NCI-H2107 treated with DMSO at 0.1 percent for 48 hours (cell line): ENCODE results near the gene PTPN4.
"Not testable (repeated sequence)": the region's sequence is repeated elsewhere in the genome, so short reads cannot be mapped to it uniquely, and the experiment has no call there.

Experiments
- DNase-seq: peaks from one replicate; lab custom pipeline; 2025; ENCODE audit not compliant: unreplicated experiment; lab: John Stamatoyannopoulos, UW

PTPN4 gene

DNA sequence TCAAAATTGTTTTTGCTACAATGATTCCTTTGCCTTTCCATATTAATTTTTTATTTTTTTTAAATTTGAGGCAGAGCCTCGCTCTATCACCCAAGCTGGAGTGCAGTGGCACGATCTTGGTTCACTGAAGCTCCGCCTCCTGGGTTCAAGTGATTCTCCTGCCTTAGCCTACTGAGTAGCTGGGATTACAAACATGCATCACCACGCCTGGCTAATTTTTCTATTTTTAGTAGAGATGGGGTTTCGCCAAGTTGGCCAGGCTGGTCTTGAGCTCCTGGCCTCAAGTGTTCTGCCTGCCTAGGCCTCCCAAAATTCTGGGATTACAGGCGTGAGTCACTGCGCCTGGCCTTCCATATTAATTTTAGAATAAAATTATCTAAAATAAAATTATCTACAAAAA lies 41.3 kb downstream of the PTPN4 start:
- DNase-seq: no peak

DNA sequence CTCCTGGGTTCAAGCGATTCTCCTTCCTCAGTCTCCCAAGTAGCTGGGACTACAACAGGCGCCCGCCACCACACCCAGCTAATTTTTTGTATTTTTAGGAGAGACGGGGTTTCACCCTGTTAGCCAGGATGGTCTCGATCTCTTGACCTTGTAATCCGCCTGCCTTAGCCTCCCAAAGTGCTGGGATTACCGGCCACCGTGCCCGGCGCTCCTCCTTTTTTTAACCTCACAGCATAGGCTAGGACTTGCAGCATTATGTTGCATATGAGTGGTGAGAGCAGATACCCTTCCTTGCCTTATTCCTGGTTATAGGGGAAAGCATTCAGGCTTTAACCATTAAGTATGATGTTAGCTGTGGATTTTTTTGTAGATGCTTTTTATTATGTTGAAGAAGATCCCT lies 42.3 kb downstream of the PTPN4 start:
- DNase-seq: not testable (repeated sequence)

DNA sequence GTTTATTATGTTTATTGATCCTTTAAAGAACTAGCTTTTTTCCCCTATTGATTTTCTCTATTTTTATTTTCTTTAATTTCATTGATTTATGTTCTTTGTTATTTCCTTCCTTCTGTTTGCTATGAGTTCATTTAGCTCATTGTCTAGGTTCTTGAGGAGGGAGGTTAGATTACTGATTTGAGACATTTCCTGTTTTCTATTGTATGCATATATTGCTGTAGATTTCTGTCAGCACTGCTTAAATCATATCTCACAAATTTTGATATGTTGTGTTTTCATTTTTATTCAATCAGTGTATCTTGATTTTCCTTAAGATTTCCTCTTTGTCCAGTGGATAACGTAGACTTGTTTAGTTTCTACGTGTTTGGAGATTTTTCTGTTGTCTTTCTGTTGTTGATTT lies 43.4 kb downstream of the PTPN4 start:
- no peak for DNase-seq

DNA sequence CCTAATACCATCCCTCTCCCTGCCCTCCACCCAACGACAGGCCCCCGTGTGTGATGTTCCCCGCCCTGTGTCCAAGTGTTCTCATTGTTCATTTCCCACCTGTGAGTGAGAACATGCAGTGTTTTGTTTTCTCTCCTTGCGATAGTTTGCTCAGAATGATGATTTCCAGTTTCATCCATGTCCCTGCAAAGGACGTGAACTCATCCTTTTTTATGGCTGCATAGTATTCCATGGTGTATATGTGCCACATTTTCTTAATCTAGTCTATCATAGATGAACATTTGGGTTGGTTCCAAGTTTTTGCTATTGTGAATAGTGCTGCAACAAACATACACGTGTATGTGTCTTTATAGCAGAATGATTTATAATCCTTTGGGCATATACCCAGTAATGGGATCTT lies 44.7 kb downstream of the PTPN4 start:
- not testable (repeated sequence) for DNase-seq

DNA sequence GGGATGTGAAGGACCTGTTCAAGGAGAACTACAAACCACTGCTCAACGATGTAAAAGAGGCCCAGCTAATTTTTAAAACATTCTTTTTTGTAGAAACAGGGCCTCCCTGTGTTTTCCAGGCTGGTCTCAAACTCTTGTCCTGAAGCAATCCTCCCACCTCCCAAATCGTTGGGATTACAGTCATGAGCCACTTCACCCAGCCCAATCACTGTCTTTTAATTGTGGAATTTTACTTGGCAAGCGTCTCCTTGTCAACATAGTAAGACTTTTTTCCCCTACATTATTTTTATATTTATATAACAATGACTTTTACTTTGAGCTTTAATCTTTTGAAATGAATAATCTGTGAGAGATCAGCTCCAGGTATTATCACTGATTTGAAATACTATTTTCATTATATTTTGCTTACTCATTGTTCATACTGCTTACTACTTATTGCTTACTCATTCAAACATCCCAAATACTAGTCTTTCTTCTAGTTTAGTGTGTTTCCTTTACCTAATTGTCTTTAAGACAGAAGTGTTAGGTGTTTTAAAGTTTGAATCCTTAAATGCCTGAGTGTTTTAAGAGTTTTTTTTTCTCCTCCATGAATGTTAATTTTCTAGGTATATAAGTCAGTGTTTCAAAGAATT lies 48.9 kb downstream of the PTPN4 start:
- DNase-seq: no peak

DNA sequence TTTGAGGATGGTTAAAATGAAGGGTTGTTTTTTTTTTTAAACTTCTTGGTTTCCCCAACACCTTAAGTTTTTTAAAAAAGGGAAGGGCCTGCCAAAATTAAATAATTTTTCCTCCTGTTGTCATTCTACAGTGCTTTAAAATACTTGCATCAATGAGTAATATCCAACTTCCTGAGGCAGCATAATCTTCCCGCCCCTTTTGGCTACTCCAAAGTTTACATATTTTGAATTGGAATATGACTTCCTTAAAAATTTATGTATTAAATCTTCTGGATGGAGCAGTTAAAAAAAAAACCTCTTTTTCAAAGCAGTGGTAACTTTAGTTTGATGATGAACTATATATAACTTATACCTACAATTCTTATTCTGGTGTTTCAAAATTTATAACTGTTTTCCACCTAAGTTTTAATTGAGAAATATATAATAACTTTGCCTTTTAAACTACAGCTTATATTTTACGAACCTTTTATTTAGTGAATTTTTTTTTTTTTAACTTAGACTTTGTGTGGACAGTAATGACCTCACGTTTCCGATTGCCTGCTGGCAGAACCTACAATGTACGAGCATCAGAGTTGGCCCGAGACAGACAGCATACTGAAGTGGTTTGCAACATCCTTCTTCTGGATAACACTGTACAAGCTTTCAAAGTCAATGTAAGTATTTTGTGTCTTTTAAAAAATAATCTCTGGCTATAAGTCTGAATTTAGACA lies 49.8 kb downstream of the PTPN4 start:
- no peak for DNase-seq

DNA sequence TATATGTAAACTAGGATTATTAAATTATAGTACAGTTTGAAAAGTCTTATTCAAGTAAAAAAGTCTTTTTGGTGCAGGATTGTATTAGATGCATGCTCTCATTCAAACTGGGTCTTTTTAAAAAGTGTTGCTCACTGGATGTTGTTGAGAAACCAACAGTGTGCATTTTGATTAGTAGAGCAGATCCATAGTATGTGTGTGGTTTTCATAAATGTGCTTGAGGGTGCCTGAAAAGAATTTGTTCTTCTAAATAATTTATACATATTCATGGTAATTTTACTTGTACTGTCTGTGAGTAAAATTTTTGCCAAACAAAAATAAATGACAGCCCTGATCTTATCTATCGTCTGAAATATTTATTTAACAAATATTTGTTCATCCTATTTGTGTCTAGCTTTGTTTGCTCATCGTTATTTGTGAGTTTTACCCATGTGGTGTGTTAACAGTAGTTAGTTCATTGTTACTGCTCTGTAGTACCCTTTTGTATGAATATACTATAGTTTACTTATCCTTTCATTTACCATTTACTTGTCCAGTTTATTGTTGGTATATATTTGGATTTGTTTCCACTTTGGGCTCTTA lies 50.4 kb downstream of the PTPN4 start:
- no peak for DNase-seq

DNA sequence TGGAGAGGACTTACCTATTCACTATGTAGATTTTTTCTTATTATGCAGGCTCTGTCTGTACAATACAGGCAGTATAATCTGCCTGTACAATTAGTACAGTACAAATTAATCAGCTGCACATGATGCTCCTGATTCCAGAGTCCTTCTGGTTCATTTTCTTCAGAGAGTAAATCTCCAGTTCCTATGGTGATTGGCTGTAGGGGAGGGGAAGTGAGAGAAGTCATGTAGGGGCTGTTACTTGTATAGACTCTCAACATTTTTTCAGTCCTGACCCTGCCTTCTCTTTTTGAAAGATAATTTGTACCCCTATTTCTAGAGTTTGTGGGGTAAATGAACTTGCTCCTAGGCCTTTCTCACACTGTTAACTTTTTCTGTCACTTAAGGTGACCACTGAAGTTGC lies 54.5 kb downstream of the PTPN4 start:
- no peak for DNase-seq

DNA sequence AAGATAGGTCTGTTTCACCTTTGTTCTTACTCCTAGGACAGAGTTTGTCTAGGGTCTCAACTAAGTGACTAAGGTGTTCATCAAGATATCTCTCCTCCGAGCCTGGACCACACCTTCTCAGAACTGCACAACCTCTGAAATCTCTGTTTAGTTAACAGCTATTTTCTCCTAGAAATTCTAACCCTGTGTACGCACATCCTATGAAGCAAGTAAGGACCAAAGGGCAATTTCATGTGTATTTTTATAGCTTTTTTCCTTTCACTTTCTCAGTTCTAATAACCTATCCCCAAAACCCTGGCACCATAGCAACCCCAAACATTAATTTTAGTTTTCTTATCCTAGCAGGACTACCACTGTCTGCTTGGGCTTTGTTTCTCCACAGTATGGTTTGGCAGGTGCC lies 59.1 kb downstream of the PTPN4 start:
- DNase-seq: no peak

DNA sequence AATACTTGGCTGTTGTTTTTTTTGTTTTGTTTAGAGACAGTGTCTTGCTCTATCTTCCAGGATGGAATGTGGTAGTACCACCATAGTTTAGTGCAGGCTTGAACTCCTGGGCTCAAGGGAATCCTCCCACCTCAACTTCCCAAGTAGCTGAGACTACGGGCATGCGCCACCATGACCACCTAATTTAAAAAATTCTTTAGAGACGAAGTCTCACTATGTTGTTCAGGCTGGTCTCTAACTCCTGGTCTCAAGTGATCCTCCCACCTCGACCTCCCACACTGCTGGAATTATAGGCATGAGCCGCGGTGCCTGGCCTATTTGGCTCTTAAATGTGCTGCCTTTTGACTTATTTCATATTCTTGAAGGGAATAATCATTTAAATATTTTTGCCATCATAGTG lies 60.1 kb downstream of the PTPN4 start:
- DNase-seq: no peak

DNA sequence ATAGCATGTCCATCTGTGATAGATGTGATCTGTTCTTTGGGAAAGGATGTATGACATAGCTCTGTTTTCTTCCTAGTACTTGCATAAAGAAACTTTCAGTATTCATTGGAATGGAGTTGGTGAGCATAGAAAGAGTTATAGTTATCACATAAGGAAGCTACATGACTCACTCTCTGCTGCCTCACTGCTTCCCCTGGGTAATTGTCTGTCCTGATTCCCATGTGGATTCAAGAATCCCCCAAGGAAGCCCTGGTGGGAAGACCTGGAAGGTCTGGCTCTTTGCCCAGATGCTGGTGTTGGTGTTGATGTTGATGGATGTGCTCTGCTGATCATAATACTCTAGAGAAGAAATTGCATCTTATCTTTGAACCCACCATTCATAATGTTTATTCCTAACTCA lies 60.6 kb downstream of the PTPN4 start:
- DNase-seq: no peak

DNA sequence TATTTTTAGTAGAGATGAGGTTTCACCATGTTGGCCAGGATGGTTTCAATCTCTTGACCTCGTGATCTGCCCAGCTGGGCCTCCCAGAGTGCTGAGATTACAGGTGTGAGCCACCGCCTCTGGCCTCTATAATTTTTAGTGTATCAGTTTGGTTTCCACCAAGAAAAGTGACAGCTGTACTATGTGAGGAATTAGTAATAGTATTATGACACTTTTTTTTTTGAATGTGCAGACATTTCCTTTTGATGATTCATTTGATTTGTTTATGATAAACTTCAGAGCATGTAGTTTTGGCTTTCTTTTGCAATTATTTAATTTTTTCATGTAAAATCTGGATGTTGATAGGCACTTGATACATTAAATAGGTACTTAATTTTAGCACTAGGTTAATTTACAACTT lies 61.5 kb downstream of the PTPN4 start:
- no peak for DNase-seq

DNA sequence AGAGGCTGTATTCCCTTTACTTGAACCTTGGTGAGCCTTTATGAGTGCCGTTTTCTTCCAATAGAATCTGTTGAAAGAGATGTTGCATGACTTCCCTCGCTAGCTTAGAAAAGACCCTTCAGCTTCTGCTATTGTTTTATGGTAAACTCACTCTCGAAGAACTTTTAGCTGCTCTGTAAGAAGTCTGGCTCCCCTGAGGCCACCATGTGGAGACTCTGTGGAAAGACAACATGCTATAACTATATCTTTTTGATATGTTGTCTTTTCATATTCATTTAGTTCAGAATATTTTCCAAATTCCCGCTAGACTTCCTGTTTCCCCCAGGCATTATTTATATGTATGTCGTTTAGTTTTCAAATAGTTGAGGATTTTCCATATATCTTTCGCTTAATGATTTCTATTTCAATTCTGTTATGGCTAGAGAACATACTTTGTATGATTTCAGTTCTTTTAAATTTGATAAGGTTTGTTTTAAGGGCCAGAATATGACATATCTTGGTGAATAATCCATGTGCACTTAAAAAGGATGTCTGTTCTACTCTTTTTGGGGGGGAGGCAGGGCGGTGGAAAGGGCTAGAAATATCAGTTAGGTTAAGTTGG lies 64.1 kb downstream of the PTPN4 start:
- no peak for DNase-seq

DNA sequence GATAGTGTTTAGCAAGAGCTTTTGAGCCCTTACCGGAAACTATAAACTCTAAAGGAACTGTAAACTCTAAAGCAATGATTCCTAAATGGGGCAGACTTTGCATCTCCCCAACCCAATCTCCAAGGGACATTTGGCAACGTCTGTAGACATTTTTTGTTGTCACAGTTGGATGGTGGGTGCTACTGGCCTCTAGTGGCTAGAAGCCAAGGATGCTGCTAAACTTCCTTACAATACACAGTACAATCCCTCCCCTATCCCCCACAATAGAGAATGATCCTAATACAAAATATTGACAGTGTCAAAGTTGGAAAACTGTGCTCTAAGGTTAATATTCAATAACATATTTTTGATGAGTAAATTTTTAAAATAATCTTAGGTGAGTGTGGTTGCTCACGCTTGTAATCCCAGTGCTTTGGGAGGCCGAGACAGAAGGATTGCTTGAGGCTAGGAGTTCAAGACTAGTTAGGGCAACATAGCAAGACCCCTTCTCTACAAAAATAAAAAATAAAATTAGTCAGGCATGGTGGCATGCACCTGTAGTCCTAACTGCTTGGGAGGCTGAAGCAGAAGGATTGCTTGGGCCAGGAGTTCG lies 66.7 kb downstream of the PTPN4 start:
- DNase-seq: no peak

DNA sequence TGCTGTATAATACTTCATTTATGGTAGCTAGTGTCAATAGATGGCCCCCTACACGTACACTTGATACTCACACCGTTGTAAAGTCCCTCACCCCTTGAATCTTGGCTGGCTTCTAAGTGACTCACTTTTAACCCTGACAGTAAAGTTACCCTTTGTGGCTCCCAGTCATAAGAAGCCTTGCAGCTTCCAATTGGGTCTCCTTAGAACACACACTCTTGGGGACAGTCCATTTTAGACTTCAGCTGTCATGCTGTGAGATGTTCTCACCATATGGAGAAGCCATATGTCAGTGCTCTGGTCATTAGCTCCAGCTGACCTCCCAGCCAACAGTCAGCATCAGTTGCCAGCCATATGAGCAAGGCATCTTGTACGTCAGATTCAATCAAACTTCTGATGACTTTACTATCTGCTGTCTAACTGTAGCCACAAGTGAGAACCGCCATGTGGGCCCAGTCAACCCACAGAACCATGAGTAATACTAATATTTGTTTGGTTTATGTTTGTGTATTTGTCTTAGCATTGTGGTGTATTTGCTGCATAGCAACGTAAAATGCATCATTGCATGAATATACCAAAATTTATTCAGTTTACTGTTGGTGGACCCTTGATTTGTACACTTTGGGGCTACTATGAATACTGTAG lies 68.3 kb downstream of the PTPN4 start:
- no peak for DNase-seq

DNA sequence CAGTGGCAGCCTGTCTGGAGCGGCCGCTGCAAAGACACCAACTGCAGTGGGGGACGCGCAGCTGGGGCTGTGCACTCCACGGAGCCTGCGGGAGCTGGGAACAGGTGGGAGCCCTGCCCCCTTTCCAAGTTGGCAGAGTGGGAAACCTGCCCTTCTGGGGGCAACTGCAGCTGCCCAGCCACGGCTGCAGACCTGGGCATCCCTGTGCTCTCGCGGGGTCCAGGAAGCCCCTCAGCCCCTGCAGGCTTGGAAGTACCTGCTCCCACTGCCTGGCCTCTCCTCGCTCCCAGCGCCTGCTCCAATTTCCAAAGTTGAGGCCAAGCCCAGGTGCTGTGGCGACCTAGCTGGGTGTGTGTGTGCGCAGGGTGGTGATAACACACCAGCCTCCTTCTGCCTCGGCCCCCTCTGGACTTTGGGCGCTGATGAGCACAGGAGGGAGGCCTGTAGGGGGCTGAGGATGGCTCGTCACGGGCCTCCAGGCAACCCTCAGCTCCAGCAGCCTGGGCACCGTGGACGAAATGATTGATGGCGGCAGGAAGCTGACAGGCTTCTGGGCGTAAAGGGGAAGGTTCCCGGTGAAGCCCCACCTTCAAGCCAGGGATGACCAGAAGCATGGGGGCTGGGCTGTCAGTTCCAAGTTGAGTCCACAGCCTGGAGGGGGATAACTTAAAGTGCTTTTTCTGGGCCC lies 76.9 kb downstream of the PTPN4 start:
- no peak for DNase-seq

DNA sequence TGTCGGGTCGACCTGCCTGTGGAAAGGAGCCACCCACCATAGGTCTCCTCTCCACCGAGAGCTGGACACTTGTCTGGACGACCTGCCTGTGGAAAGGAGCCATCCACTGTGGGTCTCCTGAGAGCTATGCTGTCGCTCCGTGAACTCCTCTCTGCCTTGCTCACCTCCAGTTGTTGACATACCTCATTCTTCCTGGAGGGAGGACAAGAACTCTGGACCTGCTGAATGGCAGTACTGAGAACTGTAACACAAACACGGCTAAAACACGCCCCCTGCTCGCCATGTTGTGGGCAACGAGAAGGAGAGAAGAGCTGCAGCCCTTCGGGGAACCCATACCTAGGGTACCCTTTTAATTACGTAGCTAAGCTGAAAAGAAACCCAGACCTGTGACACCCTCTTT lies 77.6 kb downstream of the PTPN4 start:
- DNase-seq: no peak

DNA sequence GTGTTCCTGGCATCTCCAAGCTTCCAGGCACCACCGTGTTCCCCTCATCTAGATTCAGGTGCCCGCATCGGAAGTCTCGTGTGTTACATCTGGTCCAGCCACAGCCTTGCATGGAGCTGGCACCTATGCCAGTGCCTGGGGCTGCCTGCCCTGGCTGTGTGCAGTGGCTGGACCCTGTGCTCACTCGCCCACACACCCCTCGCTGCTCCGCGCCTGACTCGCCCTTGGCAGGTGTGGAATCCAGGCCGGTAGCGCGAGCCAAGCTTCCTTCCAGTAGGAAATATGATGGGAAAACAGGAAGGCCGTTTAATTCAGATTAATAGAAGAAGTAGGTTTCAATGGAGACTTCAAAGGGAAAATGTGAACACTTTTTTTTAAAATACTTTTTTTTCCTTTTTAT lies 78.0 kb downstream of the PTPN4 start:
- DNase-seq: no peak

DNA sequence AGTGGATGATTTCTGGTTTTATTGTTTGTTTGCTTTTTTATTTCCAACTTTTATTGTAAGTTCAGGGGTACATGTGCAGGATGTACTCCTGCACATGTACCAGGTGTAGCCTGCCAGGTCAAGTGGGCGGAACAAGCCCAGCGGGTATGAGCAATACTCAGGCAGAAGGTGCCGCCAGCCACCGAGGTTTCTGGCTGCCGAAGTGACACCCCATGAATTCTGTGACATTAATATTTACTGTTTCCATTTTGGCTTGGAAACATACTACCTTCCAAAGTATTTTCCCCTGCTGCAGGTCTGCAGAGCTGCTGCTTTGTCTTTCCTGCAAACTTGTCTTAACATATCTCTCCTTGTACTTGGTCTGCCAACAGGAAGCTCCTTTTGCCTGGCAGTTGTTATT lies 78.5 kb downstream of the PTPN4 start:
- DNase-seq: no peak

DNA sequence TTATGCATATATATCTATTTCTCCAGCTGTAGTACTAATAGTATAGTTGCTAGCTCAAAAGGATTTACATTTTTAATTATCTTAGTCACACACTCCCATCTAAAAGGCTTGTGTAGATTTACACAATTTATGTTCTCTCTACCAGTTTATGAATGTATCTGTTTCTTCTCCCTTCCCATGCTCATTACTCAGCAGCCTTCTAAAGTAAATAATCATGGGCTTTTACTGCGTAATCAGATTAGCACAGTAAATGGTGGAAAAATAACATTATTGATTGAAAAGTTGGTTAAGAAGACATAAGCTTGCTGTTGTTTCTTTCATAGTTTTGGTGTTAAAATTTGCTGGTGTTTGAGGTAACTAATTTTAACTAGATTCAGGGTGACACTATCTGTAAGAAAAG lies 81.8 kb downstream of the PTPN4 start:
- DNase-seq: no peak

DNA sequence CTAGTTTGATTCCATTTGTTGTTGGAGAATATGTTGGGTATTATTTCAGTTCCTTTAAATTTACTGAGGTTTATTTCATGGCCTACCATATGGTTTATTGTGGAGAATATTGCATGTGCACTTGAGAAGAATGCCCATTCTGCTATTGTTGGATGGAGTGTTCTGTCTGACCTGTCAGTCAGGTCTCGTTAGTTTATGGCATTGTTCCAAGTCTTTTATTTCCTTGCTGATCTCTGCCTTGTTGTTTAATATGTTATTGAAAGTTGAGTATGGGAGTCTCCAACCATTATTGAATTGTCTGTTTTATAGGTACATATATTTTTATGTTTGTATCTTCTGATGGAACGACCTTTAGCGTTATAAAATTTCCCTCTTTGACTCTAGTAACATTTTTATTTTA lies 86.3 kb downstream of the PTPN4 start:
- DNase-seq: no peak
